Renal cortex interstitium (tissue), 11 donors: Measurements from ENCODE around the gene C11orf54. TPM values are rescaled to one million over a fixed set of nuclear protein-coding genes. Genes with fewer than 3 reads are reported as not detected.
"Not testable (repeated sequence)": the region's sequence is repeated elsewhere in the genome, so short reads cannot be mapped to it uniquely, and the experiment has no call there.

Source experiments
- DNase-seq, 11 donors: peaks; one replicate each; pipeline ENCODE4 v3.0.0-alpha.2; 2013; ENCODE audit warnings: low read depth in 9 of 11, low spot score in 4 of 11; ENCODE audit errors: extremely low read depth in 1 of 11
- polyA plus RNA-seq, 3 donors: library from polyadenylated mRNA; unstranded; fragments of 120-200 nt; gene quantifications; one replicate each; pipeline ENCODE4 v1.2.1, GENCODE V29; 2013; ENCODE audit not compliant: insufficient read length in 3 of 3

Gene C11orf54
- polyA plus RNA-seq, 3 donors: 178 to 274 (median 235) TPM

DNA sequence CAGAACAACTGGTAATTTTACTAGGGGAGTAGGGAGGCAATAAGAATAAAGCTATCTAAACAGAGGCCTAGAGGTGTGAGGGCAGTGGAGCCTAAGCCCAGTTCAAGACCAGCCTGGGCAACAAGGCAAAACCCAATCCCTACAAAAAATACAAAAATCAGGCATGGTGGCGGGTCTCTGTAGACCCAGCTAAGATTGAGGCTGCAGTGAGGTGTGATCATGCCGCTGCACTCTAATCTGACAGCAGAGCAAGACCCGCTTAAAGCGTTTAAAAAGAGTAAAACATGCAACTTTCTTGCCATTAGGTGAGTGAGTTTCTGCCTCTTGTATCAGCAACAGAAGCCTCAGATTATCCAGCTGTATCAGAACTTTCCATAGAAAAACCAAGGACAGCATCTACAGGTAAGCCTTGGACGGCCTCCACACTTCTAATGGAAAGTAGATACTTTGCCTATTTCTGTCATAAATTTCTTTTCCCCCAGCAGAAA lies 12.3 kb upstream of the C11orf54 start:
- no peak for DNase-seq

DNA sequence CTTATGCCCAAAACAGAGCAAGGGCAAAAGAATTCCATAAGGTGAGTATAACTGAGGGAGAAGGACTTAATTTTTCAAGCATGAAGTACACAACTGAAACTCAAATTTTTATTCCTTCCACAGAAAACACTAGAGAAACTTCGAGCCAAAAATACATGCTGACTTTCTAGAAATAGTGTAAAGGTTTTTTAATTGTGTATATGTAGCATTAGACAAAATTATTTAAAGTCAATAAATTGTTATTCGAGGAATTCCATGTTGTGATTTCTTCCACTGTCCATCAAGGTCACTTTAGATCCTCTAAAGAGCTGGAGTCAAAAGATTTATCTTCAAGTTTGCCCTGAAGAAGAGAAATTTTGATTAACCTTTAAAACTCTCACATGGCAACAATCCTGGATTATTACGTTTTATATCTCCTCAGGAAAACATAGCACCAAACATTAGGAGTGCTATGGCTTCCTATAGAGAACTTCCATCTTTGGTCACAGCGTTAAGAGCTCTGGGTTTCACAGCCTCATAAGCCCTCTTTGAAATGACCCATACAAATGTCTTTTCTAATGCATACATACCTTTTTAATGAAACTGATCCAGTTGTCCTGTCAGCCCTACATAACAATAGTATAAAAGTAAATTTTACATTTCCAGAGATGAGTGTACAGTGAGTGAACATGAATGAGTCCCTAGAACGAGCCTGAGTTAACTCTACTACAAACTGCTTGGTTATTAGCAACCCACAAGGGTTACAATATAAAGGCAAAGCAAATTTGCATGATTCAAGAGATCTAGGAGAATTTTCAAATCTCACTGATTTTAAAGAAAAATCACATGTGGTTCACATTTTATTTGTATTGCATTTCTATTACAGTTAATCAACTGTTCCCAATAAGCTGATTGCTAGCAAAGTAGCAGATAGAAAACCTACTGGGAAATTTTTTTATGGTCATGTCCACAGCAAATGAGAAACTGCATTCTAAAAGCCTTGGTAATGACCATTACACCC lies 11.1 kb upstream of the C11orf54 start:
- DNase-seq: no peak

DNA sequence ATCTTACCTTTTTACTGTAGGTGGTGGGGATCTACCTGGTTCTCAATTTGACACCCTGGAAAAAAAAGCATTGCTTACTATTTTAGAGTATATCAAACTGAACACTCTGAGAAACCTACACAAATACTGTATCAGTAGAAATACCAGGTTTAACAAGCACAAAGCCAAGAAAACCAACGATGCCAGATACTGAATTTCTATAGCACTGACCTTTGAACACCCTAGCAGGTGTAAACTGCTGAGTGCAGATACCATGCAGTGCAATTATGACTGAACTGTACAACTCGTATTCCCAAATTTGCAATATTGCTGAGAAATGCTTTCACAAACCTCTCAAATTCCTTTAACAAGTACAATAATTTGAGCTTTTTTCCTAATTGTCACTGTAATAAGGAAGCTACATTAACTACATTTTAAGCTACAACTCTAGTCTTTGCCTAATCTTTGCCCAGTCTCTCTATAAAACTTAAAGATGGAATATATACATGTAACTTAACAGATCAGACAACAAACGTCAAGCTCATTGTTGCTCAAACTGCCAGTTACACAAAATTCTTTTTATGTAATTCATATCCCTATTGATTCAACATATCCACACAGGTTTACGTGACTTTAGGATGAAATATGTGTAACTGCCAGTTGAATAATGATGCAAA lies 9.1 kb upstream of the C11orf54 start:
- DNase-seq: no peak

DNA sequence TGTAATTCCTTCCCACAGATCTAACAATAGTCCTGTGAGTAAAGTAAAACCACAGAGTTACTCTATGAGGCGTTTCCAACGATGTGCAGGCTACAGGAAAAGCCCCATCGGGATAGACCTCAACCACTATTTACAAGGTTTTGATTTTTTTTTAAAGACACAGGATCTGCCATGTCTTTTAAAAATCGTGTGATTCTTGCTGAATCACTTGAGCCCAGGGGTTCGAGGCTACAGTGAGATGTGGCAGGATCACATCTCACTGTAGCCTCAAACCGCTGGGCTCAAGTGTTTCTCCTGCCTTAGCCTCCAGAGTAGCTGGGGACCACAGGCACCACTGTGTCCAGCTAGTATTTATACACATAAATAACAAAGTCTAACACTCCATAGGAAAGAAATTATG lies 8.0 kb upstream of the C11orf54 start:
- DNase-seq: no peak

DNA sequence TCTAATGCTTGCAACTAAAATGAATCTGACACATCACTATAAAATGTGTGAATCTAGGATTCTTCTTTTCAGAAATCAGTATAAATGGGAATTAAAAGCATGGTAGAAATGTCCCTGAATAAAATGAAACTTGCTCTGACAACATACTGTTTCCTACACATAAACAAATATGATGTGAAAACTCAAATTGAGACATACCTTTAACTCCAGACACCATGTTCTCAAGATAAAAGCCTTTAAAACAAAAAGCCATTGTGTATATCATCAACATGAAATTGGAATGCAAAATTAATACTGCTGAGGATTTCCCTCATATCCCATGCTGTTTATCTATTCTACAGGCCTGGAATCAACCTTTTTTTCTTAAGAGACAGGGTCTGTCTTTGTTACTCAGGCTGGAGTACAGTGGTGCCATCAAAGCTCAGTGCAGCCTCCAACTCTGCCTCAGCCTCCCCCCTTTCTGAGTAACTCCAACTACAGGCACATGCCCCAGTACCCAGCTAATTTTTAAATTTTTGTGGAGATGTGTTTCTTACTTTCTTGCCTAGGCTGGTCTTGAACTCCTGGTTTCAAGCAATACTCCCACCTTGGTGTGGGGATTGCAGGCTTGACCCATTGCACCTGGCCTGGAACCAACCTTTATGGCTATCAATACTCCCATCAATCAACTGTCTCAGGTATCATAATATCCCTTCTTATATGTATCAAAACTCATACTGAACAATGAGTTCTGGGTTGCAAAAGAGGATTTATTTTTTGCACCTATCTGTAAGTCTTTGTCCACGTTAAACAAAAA lies 6.8 kb upstream of the C11orf54 start:
- no peak for DNase-seq

DNA sequence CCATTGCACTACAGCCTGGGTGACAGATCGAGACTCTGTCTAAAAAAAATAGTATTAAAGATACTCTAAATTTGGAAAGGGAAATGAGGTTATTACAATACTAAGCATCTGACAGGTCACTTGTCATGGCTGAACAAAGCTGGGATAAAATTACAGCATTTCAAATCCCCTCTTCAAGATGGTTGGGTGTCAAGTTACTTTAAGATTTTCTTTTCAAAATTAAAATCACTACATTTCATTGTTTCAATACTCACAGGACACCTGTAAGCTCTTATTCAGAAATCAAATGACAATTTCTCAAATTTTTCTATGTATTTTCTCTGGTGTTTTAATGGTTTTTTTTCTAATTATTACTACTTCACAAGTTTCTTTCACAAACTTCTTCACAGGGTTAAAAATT lies 5.8 kb upstream of the C11orf54 start:
- DNase-seq: no peak

DNA sequence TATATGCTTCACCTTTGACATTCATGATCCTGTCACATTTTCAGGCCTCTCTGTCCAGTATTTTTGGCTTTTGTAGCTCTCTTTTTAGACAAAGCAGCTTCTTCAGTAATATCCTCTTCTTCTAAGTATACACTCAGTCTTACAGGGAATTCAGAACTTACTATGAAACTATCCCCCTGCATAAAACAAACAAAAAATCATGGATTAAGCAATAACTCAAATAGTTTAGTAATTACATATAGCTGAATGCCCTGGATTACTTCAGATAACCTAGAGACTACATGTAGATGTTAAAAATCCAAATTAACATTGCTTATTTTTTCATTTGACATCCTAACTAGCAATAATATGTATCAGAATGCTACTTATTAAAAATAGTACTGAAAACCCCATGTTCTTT lies 5.3 kb upstream of the C11orf54 start:
- no peak for DNase-seq

DNA sequence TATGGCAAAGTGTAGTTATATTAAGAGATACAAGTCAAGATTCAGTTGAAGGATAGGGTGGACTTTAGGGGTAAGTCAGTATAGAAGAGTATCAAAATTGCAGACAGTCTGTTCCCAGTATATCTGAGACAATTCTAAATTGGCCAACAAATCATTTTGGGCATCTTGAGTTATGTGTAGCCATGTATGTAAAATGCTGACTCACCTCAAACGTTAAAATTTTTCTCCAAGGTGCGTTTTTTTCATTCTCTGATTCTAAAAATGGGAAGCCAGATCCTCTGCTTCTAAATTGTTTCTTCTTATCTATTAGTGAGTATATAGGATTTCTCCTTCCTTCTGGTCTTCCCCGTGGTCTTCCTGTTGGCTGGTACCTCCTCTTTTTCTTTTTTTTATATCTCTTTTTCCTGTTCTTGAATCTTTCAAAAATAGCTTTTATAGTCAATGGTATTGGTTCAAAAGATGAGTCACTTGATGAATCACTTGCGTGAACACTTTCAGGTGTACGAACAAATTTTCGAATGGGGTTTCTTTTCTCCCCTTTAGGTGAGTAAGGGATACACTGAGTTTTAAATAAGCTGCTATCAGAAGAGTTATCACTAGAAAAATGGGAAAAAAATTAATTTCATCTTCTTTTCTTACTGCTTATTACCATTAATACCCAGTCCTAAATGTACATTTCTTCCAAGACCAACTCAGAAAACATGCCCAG lies 3.4 kb upstream of the C11orf54 start:
- DNase-seq: no peak

DNA sequence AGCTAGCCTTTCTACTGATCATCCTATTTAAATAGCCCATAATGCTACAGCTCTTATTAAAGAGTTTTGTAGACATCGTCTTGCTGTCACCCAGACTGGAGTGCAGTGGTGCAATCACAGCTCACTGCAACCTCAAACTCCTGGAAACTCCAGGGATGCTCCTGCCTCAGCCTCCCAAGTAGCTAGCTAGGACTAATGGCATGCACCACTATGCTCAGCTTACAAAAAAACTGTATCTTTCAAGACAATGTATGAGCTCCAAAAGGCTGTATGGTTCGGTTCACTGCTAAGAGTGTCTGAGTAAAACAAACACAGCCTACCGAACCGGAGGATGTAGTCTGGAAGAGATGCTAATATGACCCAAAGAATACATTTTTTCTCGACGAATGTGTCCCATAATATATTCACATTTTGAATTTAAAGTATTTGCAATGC lies 2.8 kb upstream of the C11orf54 start:
- DNase-seq: no peak

DNA sequence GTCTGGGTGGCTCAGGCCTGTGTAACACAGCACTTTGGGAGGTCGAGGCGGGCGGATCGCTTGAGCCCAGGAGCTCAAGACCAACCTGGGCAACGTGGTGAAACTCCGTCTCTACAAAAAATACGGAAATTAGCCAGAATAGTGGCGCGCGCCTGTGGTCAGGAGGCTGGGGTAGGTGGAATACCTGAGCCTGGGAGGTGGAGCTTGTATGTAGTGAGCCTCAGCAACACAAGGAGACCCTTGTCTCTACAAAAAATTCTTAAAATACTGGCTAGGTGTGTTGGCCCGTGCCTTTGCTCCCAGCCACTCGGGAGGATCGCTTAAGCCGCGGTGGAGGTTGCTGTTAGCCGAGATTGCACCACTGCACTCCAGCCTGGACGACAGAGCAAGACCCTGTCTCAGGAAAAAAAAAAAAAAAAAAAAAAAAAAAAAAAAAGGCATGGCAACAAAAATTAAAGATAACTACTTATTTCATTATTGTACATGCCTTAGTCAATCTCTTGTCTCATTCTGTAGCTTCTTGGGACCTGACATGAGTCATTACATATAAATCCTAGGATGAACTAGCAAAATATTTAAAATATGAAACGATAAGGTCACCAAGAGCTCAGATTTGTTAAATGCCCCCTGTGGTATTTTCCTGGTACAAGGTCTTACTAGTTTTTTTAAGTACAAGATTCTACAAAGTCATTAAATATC lies 1.3 kb upstream of the C11orf54 start:
- DNase-seq: peak in 1 of 11 donors; percentile 21

DNA sequence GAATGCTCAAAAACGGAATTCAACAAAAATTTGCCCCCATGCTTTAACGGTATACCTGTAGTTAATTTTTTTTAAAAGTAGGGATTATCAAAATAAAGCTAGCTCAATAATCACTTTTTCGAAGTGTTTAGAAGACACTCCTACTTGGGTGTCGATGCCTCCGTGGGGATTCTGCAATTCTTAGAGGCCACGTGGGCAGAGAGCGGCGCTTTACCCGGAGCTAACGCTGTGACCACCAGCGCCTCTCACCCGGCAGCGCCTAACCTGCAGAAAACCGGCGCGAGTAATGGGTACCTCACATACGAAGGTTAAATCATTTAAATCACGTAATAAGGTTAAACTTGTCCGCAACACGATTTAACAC lies 760 bp upstream of the C11orf54 start:
- peak in 7 of 11 donors; percentile 20 to 44 (median 33) for DNase-seq

DNA sequence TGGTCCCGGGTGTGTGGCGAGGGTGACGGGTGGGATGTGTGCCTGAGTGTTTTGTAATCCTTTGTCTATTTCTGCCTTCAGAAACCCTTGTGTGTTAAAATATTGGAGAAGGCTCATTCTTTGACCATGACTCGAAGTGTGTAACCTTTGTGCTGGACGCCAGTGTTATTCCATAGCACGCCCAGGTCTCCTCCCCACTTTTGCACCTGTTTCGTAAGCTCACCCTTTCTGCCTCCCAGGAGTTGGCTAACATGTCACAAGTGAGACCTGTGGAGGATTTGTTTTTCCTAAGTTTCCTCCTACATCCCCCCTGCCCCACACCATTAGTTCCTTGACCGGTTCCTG lies 382 bp downstream of the C11orf54 start:
- peak in 6 of 11 donors; percentile 36 to 49 (median 46) for DNase-seq

DNA sequence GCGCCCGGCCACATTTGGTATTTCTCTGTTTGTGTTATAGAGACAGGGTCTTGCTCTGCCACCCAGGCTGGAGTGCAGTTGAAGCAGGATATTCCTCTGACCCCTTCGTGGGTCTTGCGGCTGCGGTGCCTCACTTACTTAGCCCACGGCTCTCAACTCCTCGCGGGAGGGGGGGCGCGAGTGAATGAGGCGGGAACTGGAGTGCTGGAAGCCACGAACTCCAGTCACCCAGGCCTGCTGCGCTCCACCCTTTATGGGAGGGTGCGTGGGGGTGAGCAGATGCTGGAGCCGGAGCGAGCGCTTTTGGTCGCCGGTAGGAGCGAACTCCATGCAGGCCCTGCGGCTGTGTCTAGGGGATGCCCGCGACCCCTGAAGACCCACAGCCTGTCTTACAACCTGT lies 1.8 kb downstream of the C11orf54 start:
- no peak for DNase-seq

DNA sequence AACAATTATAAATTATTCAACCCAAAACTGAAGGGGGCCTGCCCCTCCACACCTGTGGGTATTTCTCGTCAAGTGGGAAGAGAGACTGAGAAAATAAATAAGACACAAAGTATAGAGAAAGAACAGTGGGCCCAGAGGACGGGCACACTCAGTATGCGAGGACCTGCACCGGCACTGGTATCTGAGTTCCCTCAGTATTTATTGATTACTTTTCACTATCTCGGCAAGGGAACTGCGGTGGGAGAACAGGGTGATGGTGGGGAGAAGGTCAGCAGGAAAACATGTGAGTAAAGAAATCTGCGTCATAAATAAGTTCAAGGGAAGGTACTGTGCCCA lies 3.2 kb downstream of the C11orf54 start:
- no peak for DNase-seq

DNA sequence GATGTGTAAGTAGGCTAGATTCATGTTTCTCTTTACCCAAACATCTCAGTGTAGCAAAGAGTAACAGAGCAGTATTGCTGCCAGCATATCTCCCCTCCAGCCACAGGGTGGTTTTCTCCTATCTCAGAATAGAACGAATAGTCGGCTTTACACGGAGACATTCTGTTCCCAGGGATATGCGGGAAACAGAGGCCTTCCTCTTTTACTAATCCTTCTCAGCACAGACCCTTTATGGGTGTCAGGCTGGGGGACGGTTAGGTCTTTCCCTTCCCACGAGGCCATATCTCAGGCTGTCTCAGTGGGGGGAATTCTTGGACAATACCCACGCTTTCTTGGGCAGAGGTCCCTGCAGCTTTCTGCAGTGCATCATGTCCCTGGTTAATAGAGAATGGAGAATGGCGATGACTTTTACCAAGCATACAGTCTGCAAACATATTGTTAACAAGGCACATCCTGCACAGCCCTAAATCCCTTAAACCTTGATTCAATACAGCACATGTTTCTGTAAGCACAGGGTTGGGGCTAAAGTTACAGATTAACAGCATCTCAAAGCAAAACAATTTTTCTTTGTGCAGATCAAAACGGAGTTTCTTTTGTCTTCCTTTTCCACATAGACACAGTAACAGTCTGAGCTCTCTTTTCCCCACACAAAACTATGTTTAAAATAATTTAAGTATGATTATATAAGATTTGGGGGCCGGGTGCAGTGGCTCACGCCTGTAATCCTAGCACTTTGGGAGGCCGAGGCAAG lies 3.7 kb downstream of the C11orf54 start:
- DNase-seq: not testable (repeated sequence)

DNA sequence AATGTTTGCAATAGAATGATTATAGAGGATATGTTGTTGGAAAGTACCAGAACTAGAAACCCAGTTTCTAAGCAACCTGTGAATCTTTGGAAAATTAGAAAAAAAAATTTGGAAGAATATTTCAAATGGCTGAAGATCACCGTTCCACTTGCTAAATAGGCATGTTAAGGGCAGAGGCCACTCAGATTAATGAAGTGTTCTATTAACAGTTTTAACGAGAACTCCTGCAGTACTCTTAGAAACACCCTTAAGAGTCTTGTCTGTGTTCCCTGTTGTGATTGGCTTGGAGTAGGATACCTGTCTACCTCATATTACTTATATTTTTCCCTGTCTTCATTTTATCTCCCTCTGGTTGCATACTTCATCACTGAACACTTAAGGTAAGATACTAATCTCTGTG lies 4.6 kb downstream of the C11orf54 start:
- peak in 1 of 11 donors; percentile 22 for DNase-seq

DNA sequence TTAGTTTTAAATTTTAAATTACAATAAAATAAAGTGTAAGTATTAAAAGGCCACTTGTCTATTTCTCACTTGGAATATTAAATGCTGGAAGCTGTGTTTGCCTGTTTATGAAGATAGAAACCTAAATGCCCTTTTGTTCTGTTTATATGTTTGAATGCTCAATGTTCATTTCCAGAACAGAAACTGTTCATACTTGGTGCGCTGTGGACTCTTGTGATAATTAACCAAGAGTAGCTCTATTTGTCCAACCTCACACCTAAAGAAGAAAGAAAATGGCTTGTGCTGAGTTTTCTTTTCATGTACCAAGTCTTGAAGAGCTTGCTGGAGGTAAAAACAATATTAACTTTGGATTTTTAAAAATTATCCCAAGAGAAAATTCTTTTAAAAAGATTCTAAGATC lies 5.7 kb downstream of the C11orf54 start:
- DNase-seq: no peak

DNA sequence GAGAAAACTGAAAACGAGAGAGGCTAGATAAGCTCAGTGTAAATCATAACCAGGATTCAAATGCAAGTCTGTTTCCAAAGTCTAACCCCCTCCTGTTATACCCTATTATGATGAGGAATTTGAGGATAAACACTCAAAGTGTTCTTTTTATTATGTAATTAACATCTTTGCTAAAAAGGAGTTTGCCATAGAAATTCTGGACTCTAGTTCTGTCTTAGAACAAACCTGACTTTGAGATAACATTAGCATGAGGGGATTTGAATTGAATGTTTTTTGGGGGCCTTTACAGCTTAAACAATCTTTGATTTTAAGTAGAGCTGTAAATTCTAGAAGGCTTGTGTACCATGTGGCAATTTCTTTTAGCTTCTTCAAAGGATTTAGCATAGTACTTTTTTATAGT lies 9.5 kb downstream of the C11orf54 start:
- no peak for DNase-seq
